AG10803 (cell line): ENCODE results near the gene MSANTD1.

Experiments
- DNase-seq: peaks from one replicate; pipeline ENCODE4 v3.0.0; 2010; ENCODE audit warnings: low read depth
- H3K4me3 ChIP-seq: 2 replicates; pipeline ENCODE4 v1.5.1; 2011; ENCODE audit warnings: mild to moderate bottlenecking, low read length, control low read depth
- TF ChIP-seq, protein P1 (sequence below): conservative IDR thresholded peaks from 2 replicates; pipeline ENCODE4 v1.5.1; 2011; ENCODE audit warnings: mild to moderate bottlenecking, low read length, control low read depth, inconsistent platforms

The MSANTD1 gene

DNA sequence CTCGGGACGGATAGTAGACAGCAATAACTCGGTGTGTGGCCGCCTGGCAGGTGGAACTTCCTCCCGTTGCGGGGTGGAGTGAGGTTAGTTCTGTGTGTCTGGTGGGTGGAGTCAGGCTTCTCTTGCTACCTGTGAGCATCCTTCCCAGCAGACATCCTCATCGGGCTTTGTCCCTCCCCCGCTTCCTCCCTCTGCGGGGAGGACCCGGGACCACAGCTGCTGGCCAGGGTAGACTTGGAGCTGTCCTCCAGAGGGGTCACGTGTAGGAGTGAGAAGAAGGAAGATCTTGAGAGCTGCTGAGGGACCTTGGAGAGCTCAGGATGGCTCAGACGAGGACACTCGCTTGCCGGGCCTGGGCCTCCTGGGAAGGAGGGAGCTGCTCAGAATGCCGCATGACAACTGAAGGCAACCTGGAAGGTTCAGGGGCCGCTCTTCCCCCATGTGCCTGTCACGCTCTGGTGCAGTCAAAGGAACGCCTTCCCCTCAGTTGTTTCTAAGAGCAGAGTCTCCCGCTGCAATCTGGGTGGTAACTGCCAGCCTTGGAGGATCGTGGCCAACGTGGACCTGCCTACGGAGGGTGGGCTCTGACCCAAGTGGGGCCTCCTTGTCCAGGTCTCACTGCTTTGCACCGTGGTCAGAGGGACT is 5.7 kb upstream of the MSANTD1 start:
- TF ChIP-seq, protein P1, sequence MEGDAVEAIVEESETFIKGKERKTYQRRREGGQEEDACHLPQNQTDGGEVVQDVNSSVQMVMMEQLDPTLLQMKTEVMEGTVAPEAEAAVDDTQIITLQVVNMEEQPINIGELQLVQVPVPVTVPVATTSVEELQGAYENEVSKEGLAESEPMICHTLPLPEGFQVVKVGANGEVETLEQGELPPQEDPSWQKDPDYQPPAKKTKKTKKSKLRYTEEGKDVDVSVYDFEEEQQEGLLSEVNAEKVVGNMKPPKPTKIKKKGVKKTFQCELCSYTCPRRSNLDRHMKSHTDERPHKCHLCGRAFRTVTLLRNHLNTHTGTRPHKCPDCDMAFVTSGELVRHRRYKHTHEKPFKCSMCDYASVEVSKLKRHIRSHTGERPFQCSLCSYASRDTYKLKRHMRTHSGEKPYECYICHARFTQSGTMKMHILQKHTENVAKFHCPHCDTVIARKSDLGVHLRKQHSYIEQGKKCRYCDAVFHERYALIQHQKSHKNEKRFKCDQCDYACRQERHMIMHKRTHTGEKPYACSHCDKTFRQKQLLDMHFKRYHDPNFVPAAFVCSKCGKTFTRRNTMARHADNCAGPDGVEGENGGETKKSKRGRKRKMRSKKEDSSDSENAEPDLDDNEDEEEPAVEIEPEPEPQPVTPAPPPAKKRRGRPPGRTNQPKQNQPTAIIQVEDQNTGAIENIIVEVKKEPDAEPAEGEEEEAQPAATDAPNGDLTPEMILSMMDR = no peak
- H3K4me3 ChIP-seq = no peak overlapping the region
- DNase-seq = no peak

DNA sequence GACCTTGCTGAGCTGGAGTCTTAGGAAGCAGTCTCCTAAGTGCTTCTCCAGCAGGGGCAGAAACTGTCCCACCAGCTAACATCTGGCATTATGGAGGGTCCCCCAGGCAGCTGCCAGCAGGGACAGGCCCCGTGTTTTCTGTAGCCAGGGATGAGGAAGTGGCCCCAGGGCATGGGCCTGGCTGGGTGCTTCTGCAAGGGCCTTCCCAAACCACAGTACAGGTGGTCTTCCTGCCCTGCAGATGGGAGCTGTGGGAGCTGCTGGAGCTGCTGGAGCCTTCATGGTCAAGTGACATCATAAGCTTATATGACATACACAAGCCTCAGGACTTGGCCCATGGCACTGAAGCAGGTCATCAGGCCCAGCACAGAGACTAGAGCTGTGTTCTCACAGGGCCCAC is 5.0 kb upstream of the MSANTD1 start:
- H3K4me3 ChIP-seq = no peak overlapping the region
- no peak for DNase-seq
- TF ChIP-seq, protein P1 = no peak

DNA sequence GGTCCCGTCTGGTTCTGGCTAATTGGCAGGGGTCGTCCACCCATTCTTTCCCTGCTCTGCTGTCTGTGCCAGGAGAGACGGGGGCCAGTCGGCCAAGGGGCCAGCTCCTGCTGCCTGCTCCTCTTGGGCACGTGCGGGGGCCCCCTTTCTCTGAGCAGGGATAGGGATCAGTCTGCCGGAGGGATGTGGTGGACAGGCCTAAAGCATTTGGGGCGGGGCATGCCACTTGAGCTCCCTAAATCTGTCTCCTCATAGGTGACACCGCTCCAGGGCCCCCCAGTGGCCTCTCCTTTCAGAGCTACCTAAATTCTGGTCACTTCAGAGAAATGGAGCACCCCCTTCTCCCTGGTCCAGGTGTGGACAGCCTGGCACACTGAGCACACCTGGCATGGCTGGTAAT is 4.2 kb upstream of the MSANTD1 start:
- H3K4me3 ChIP-seq = no peak overlapping the region
- TF ChIP-seq, protein P1 = no peak
- DNase-seq = no peak

DNA sequence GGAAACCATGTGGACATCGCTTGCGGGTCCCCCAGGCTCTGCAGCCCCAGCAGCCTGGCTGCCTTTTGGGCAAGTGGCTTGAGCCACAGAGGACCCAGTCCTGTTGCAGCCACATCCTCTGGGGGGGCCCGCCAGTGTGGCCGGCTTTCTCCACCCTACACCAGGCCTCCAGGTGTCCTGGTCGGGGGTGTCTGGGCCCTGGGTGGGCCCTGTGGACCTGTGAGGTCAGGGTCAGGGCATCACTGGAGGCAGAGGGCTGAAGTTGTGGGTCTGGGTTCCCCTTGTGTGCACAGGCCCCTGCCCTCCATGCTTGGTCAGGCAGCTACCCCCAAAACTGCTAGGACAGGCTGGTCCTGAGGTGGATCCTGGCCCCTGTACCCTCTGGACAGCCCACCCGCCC is 3.3 kb upstream of the MSANTD1 start:
- no peak for DNase-seq
- H3K4me3 ChIP-seq = no peak overlapping the region
- TF ChIP-seq, protein P1 = no peak

DNA sequence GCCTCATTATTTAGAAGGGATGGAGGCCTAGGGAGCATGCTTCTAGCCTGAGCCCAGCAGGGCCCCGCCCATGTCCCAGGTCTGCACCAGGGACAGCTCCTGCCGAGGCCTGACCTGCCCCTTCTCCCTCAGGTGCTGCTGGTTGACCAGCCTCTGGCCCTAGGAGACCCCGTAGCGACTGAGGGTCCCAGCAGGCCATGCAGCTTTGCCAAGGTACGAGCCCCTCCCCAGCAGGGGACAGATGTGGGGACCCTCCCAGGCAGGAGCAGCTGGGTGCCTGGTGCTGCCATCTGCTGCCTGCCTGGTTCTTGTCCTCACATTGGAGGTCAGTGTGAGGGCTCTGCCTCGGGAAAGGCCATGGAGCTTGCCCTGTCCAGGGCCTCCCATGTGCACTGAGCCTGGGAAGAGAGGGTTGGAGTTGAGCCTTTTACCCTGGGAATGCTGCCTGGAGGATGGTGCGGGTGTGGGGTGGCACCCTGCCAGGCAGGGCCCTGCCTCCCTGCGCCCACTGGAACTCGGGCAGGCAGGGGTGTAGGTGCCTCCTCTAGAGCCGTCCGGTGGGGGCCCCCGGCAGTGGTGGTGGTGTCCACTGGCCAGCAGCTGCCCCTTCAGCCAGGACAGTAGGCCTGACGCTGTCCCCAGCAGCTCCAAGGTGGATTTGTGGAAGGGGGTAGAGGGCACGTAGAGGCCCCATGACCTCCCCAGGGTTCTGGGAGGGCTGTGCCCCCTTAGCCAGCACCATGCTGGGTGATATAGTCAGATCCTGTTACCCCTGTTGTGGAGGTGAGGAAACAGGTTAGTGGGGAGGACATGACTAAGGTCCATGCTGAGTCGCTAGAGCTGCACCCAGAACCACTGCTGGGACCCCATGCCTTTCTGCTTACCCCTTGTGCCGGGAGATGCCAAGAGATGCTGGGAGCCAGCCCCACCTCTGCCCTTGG is 2.2 kb upstream of the MSANTD1 start:
- TF ChIP-seq, protein P1 = no peak
- DNase-seq = no peak

DNA sequence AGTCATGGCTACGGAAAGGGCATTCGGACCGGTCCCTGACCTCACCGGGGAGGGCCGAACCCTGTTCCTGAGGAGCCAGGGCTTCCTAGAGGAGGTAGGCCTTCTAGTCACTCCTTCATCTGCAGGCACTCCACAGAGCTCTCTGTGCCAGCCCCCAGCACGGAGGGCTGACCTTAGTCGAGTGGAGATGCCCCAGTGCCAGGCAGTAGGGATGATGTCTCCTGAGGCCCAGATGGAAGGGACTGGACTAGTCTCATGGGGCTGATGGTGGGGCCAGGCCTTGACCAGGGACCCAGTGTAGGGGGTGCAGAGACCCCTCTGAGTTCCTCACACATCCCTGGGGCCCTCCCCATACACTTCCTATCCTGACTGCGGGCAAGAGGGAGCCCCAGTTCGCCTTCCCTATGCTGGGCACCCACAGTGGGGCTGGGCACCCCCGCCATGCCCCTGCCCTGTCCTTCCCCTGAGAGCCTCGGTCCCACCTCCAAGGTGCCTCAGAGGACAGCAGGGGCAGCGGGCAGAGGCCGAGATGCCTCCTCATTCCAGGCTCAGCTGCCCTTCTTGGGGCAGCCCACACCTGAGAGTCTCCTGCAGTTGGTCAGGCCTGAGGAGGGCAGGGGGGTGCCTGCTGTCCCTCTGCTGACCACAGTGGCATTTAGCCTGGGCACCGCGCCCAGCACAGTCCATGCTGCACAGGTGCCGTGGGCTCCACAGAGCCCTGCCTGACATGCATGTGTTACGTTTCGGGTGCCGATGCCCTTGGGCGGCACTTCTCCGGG is 1.4 kb upstream of the MSANTD1 start:
- no peak overlapping the region for H3K4me3 ChIP-seq
- TF ChIP-seq, protein P1 = no peak
- no peak for DNase-seq

More for the DNA sequence above, 2.2 kb upstream of the MSANTD1 start:
- no peak overlapping the region for H3K4me3 ChIP-seq
